OCI-LY7 (cell line): Measurements from ENCODE around the gene UTP14C. TPM values are rescaled to one million over a fixed set of nuclear protein-coding genes. Genes with fewer than 3 reads are reported as not detected.

Experiments
- BruUV-seq: library from RNA; stranded (reverse); fragments of 400-500 nt; replicated peaks from 2 replicates; lab custom pipeline; 2021; lab: Mats Ljungman, UMichigan
- CTCF ChIA-PET: fragments of 300-600 bp; sonication (Branson Sonifier 250); formaldehyde crosslinking; loops from one replicate; lab custom pipeline; 2022; ENCODE audit warnings: antibody characterized with exemption; ENCODE audit not compliant: unreplicated experiment; lab: Charles Lee
- POLR2A ChIA-PET: fragments of 300-600 bp; sonication (Branson Sonifier 250); formaldehyde crosslinking; loops from one replicate; lab custom pipeline; 2022; ENCODE audit warnings: antibody characterized with exemption; lab: Charles Lee
- DNase-seq: peaks from one replicate; pipeline ENCODE4 v3.0.0-alpha.2; 2015; ENCODE audit warnings: low spot score
- H2AFZ ChIP-seq: fragments of 200-600 bp; sonication (generic), shearing (Covaris generic); 2 replicates; pipeline ENCODE4 v1.6.1; 2014; ENCODE audit warnings: mild to moderate bottlenecking, antibody characterized with exemption, low read length, moderate library complexity
- H3K27ac ChIP-seq: fragments of 200-600 bp; sonication (generic); 2 replicates; pipeline ENCODE4 v1.5.1; 2014; ENCODE audit warnings: mixed run types, low read depth, mild to moderate bottlenecking, moderate library complexity, low read length, inconsistent platforms; ENCODE audit not compliant: poor library complexity, severe bottlenecking
- H3K36me3 ChIP-seq: fragments of 200-600 bp; sonication (generic); 2 replicates; pipeline ENCODE4 v1.6.1; 2014; ENCODE audit warnings: mild to moderate bottlenecking, antibody characterized with exemption, low read length, moderate library complexity, mixed read lengths; ENCODE audit not compliant: insufficient read depth
- H3K4me1 ChIP-seq: fragments of 200-600 bp; sonication (generic); 2 replicates; pipeline ENCODE4 v1.5.1; 2014; ENCODE audit warnings: mild to moderate bottlenecking, low read length; ENCODE audit not compliant: insufficient read depth, poor library complexity, severe bottlenecking
- H3K4me2 ChIP-seq: fragments of 200-600 bp; sonication (generic); 2 replicates; pipeline ENCODE4 v1.6.1; 2014; ENCODE audit warnings: mild to moderate bottlenecking, low read length
- H3K4me3 ChIP-seq: fragments of 200-600 bp; sonication (generic); 2 replicates; pipeline ENCODE4 v1.5.1; 2014; ENCODE audit warnings: mild to moderate bottlenecking, low read depth, low read length; ENCODE audit not compliant: poor library complexity, severe bottlenecking
- H3K79me2 ChIP-seq: fragments of 200-600 bp; sonication (generic); 2 replicates; pipeline ENCODE4 v1.6.1; 2016; ENCODE audit warnings: low read depth, mild to moderate bottlenecking, low read length, moderate library complexity, mixed read lengths; ENCODE audit not compliant: insufficient read depth
- H3K9me2 ChIP-seq: fragments of 200-600 bp; sonication (generic); 2 replicates; pipeline ENCODE4 v1.6.1; 2016; ENCODE audit warnings: mild to moderate bottlenecking, low read length, mixed read lengths; ENCODE audit not compliant: insufficient read depth
- H3K9me3 ChIP-seq: fragments of 200-600 bp; sonication (generic); 2 replicates; pipeline ENCODE4 v1.6.1; 2014; ENCODE audit warnings: mild to moderate bottlenecking, mixed run types, low read length, mixed read lengths
- H4K20me1 ChIP-seq: fragments of 200-600 bp; sonication (generic); 2 replicates; pipeline ENCODE4 v1.6.1; 2014; ENCODE audit warnings: mild to moderate bottlenecking, antibody characterized with exemption, low read length, moderate library complexity, mixed read lengths; ENCODE audit not compliant: insufficient read depth
- CTCF ChIP-seq: fragments of 200-600 bp; sonication (generic); conservative IDR thresholded peaks from 2 replicates; pipeline ENCODE4 v1.5.1; 2014; ENCODE audit warnings: mild to moderate bottlenecking, antibody characterized with exemption, low read length, moderate library complexity, mixed read lengths
- EZH2phosphoT487 ChIP-seq: fragments of 200-600 bp; sonication (generic); IDR thresholded peaks from 2 replicates; pipeline ENCODE4 v1.6.1; 2018; ENCODE audit warnings: low read depth, borderline replicate concordance, mild to moderate bottlenecking, mixed run types, antibody characterized with exemption, low read length, moderate library complexity, mixed read lengths
- intact Hi-C: fragments of 100-400 bp; cut with micrococcal nuclease; formaldehyde crosslinking; loops from one replicate; pipeline ENCODE4 v1.10.0; 2022; ENCODE audit not compliant: unreplicated experiment
- total RNA-seq, 2 experiments: library from RNA; depleted of rRNA in 1 of 2; stranded (reverse); fragments of >200 nt in 1 of 2; shearing (Covaris generic) in 1 of 2; gene quantifications; 2 replicates each; pipeline ENCODE4 v1.2.3, GENCODE V29; 2014 to 2022

The UTP14C gene
- total RNA-seq, 2 experiments from 2014 or later: 7.3 to 11.5 TPM

DNA sequence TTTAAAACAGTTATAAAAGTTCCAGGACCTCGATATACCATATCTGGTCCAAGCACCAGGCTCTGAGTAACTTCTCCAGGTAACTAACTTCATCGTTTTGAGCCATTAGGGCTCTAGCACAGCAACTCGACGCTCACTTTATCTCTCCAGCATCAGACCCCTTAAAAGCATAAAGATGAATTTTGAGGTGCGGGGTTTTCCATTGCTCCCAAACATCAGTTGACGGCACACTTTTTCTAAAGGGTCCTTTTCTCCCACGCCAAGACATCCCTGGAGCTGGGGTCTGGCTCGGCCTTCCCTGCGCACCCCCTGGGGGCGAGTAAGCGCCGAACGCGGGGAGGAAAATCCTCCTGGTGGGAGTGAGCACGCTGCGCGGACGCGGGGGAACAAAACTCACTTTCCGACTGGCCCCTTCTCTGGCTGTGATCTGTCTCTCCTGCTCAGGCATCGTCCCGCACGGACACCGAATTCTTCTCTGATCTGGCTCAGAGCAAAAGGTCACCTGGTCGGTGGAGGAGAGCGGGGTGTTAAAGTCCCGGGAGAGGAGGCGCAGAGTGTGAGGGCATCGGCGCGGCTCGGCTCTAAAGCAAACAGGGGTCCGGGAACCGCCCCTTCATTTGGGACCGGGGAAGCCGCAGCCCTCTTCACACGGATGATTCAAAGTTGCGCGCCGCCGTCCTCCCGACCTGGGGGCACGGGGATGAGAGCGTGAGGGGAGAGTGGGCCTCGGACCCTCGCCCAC is 13.4 kb upstream of the UTP14C start, which contains the start of gene ATP7B:
ATP7B (minus strand) TSS at position 561 of the 742 bp plus-strand sequence; CDS start at position 448, 113 bp downstream.
- intact Hi-C loops: loop anchor here (5.0 kb wide), 2 partner anchors 186 to 641 kb away; partner anchors contain the start of gene SUGT1
- H3K9me3 ChIP-seq: peaks cover 1% of the 10 kb centered on the region; the same call in 1 of the 2 replicates
- no TSS peak for BruUV-seq
- ChIA-PET CTCF (no interaction called here), POLR2A (no interaction called here)
- peak within 1 kb of the TSS; percentile 92 for H2AFZ ChIP-seq
- peak within 1 kb of the TSS; percentile 95 for H3K4me3 ChIP-seq
- no peaks in the 10 kb centered on the region for H3K9me2 ChIP-seq
- H3K4me2 ChIP-seq: peak within 1 kb of the TSS; percentile 96
- peaks cover 12% of the 10 kb centered on the region for H3K36me3 ChIP-seq
- peaks cover 16% of the 10 kb centered on the region for H3K4me1 ChIP-seq
- TF ChIP-seq CTCF: no peak
- TF ChIP-seq EZH2phosphoT487: peak; percentile 62; the same call in 1 of the 2 replicates
- peaks cover 30% of the 10 kb centered on the region for H3K79me2 ChIP-seq
- no peak within 1 kb of the TSS for H3K27ac ChIP-seq
- H4K20me1 ChIP-seq: 0 out of 2 replicates have a peak, but pooled peaks cover 4% of the 10 kb centered on the region
- DNase-seq: peak; percentile 12

DNA sequence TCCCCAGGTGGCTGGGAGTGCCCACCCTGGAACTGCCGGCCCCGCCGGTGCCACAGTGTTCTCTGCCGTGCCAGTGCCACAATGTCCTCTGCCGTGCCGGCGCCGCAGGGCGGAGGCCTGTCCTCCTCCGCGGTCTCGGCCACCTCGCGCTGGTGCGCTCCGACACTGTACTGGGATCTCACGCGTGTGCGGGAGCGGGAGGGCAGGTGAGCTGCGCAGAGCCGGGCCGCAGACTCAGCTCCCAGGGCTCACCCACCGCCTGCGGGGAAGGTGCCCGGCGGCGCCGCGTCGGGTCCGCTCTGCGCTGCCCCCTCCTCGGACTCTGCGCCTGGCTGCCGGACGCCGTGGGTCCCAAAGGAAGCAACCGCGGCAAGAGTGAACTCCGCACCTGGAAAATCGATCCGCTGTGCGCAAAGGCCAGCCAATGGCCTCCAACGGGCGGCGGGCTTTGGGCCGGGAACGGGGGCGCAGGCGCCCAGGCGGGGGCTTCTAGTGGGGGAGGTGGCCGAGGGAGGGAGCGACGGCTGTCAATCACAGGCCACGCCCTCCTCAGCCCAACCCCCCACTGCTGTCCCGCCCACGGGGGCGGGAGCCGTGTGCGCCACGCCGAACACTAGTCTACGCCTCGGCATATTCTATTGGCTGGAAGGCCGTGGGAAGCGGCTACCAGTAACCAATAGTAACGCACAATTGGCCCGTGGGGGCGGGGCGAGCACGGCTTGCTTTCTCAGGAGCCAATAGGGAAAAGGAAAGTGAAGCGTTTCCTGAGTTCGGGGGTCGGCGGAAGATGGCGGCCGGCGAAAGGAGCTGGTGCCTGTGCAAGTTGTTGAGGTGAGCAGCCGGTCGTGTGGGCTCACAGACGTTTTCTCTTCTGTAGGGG is 12.6 kb upstream of the UTP14C start, which contains the start of gene ALG11:
ALG11 (plus strand) TSS at position 767 of the 880 bp plus-strand sequence; CDS start at position 788, 21 bp downstream.
- peak within 1 kb of the TSS; percentile 92 for H2AFZ ChIP-seq
- no TSS peak for BruUV-seq
- H4K20me1 ChIP-seq: 0 out of 2 replicates have a peak, but pooled peaks cover 4% of the 10 kb centered on the region
- H3K79me2 ChIP-seq: peaks cover 30% of the 10 kb centered on the region
- H3K9me2 ChIP-seq: no peaks in the 10 kb centered on the region
- H3K9me3 ChIP-seq: peaks cover 5% of the 10 kb centered on the region; the same call in 1 of the 2 replicates
- peak within 1 kb of the TSS; percentile 95 for H3K4me3 ChIP-seq
- H3K36me3 ChIP-seq: peaks cover 20% of the 10 kb centered on the region
- peak within 1 kb of the TSS; percentile 96 for H3K4me2 ChIP-seq
- no peak for TF ChIP-seq CTCF
- no peak for TF ChIP-seq EZH2phosphoT487
- DNase-seq: peak; percentile 99
- intact Hi-C loops: loop anchor here (1.0 to 5.0 kb wide), 4 partner anchors 146 to 640 kb away; partner anchors contain the start of genes CKAP2 and SUGT1
- ChIA-PET POLR2A (interaction anchor here (0.6 to 1.4 kb wide), 7 partner anchors 13 to 567 kb away, joined by 3 to 7 read pairs (median 3); no protein-coding TSS in a partner anchor), CTCF (no interaction called here)
- H3K4me1 ChIP-seq: peaks cover 16% of the 10 kb centered on the region
- no peak within 1 kb of the TSS for H3K27ac ChIP-seq
